Breast epithelium (tissue), 4 donors: ENCODE data around the gene TMEM63C. TPM values are rescaled to one million over a fixed set of nuclear protein-coding genes. Genes with fewer than 3 reads are reported as not detected.

ENCODE experiments used
- DNase-seq, 2 donors: peaks; one replicate each; pipeline ENCODE4 v3.0.0-alpha.2; 2019; ENCODE audit warnings: low spot score in 2 of 2
- H3K27ac ChIP-seq, 2 donors: fragments of 200-600 bp; sonication (generic) in 1 of 2; one replicate each; pipeline ENCODE4 v1.5.1; 2016 to 2019; ENCODE audit warnings: mild to moderate bottlenecking in 1 of 2
- H3K27me3 ChIP-seq, 2 donors: fragments of 200-600 bp; sonication (generic) in 1 of 2; one replicate each; pipeline versions ENCODE4 v1.5.1 to v1.6.0; 2017 to 2019; ENCODE audit warnings: control low read depth in 1 of 2, mild to moderate bottlenecking in 1 of 2
- H3K36me3 ChIP-seq: fragments of 200-600 bp; one replicate; pipeline ENCODE4 v1.5.1; 2019
- H3K4me1 ChIP-seq, 2 donors: fragments of 200-600 bp; sonication (generic); one replicate each; pipeline ENCODE4 v1.5.1; 2016 to 2019; ENCODE audit warnings: control low read depth in 1 of 2
- H3K4me3 ChIP-seq, 3 donors: fragments of 200-600 bp; sonication (generic); 1 replicate in 2 of 3; 2 replicates in 1 of 3; pipeline ENCODE4 v1.5.1; 2016 to 2019; ENCODE audit warnings: mild to moderate bottlenecking in 3 of 3, moderate library complexity in 2 of 3
- H3K9me3 ChIP-seq, 2 donors: fragments of 200-600 bp; sonication (generic) in 1 of 2; one replicate each; pipeline ENCODE4 v1.5.1; 2016 to 2019; ENCODE audit warnings: control low read depth in 1 of 2
- POLR2A ChIP-seq: fragments of 450-650 bp; IDR thresholded peaks from one replicate; pipeline ENCODE4 v1.6.1; 2016; ENCODE audit warnings: antibody characterized with exemption, mild to moderate bottlenecking, moderate library complexity
- POLR2AphosphoS5 ChIP-seq, 3 donors: sonication (generic); formaldehyde crosslinking; IDR thresholded peaks; one replicate each; pipeline ENCODE4 v1.6.1; 2017; ENCODE audit warnings: antibody characterized with exemption in 3 of 3
- intact Hi-C: fragments of 100-400 bp; cut with DNase I; formaldehyde crosslinking; loops from one replicate; pipeline ENCODE4 v1.15.1; 2023; ENCODE audit warnings: low total_unique reads
- total RNA-seq, 3 donors: library from RNA; depleted of rRNA; stranded (reverse); fragments of >200 nt; gene quantifications; one replicate each; pipeline ENCODE4 v1.1.0, GENCODE V29; 2016
- TF ChIP-seq, protein P1 (sequence below), 3 donors: fragments of 450-650 bp; IDR thresholded peaks; one replicate each; pipeline ENCODE4 v1.5.1; 2016 to 2017; ENCODE audit warnings: antibody characterized with exemption in 3 of 3, mild to moderate bottlenecking in 3 of 3, moderate library complexity in 3 of 3

The TMEM63C gene
- total RNA-seq, 3 donors from 2014 or later: 0.16 to 8.0 (median 3.9) TPM

DNA sequence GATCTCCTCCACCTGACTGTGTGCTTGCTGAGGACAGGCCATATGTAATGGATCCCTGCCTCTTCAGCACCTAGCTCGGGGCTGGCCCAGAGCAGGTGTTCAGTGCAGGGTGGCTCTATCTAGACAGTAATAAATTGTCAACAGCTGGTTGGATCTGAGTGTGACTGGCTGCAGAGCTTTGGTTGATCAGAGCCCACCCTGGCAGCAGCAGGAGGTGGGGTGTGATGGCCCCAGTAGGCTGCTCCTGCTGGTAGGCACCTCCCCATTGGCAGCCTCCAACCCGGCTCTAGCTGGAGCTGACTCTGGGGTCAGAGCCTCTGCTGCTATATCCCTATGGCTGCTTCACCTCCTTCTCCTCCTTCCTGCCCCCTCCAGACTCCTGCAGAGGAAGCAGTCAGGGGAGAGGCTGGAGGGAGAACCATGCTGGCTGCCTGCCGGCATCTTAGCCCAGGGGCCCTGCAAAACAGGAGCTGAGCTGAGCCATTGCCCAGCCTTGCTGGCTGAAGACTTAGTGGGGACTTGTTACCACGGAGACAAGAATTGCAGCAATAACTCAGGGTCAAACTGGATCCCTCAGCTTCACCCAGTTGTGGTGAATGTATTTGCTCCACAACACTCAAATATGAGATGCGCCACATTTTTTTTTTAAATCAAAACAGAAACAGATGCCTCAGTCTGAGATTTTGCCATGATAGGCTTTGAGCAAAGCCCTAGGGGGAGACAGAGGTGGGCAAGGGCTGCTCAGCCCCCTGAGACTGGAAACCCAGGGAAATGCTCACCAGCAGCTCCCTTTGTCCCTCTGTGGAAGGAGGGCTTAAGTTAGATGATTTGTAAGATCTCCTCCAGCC, 22.2 kb downstream of the TMEM63C start:
- Histone ChIP-seq H3K4me3 (no peak overlapping the region), H3K36me3 (no peaks in the 10 kb centered on the region), H3K27me3 (no peaks in the 10 kb centered on the region), H3K4me1 (no peaks in the 10 kb centered on the region), H3K9me3 (no peaks in the 10 kb centered on the region), H3K27ac (peak overlapping the region; percentile 60 to 79)
- TF ChIP-seq POLR2AphosphoS5 (IDR thresholded peaks at IDR 0.05) (no peak), POLR2A (no peak)
- TF ChIP-seq, protein P1, sequence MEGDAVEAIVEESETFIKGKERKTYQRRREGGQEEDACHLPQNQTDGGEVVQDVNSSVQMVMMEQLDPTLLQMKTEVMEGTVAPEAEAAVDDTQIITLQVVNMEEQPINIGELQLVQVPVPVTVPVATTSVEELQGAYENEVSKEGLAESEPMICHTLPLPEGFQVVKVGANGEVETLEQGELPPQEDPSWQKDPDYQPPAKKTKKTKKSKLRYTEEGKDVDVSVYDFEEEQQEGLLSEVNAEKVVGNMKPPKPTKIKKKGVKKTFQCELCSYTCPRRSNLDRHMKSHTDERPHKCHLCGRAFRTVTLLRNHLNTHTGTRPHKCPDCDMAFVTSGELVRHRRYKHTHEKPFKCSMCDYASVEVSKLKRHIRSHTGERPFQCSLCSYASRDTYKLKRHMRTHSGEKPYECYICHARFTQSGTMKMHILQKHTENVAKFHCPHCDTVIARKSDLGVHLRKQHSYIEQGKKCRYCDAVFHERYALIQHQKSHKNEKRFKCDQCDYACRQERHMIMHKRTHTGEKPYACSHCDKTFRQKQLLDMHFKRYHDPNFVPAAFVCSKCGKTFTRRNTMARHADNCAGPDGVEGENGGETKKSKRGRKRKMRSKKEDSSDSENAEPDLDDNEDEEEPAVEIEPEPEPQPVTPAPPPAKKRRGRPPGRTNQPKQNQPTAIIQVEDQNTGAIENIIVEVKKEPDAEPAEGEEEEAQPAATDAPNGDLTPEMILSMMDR (IDR thresholded peaks at IDR 0.05): no peak
- DNase-seq: peak; percentile 20 to 71
- intact Hi-C loops: no loop called here

GRCh38 chr14:77204459-77204771, 22.8 kb downstream of the TMEM63C start:
- H3K36me3 ChIP-seq: no peaks in the 10 kb centered on the region
- no peaks in the 10 kb centered on the region for H3K27me3 ChIP-seq
- H3K4me1 ChIP-seq: no peaks in the 10 kb centered on the region
- H3K4me3 ChIP-seq: no peak overlapping the region
- intact Hi-C loops: no loop called here
- DNase-seq: peak in 1 of 2 donors; percentile 53
- peak overlapping the region; percentile 60 to 79 for H3K27ac ChIP-seq
- TF ChIP-seq POLR2AphosphoS5 (IDR thresholded peaks at IDR 0.05): no peak
- TF ChIP-seq, protein P1 (IDR thresholded peaks at IDR 0.05): no peak
- TF ChIP-seq POLR2A: no peak
- no peaks in the 10 kb centered on the region for H3K9me3 ChIP-seq

- intact Hi-C loops: no loop called here
- no peaks in the 10 kb centered on the region for H3K27me3 ChIP-seq
- no peak for DNase-seq
- no peaks in the 10 kb centered on the region for H3K9me3 ChIP-seq
- TF ChIP-seq POLR2AphosphoS5 (IDR thresholded peaks at IDR 0.05) (no peak), POLR2A (no peak)
- TF ChIP-seq, protein P1 (IDR thresholded peaks at IDR 0.05): no peak
- H3K4me1 ChIP-seq: no peaks in the 10 kb centered on the region
- no peak overlapping the region for H3K4me3 ChIP-seq
- H3K27ac ChIP-seq: peak overlapping the region; percentile 60 to 79
- H3K36me3 ChIP-seq: no peaks in the 10 kb centered on the region
These were observed 23.3 kb downstream of the TMEM63C start for GRCh38 chr14:77204907-77205306.

GRCh38 chr14:77205566-77205965, 24.0 kb downstream of the TMEM63C start:
- no peaks in the 10 kb centered on the region for H3K36me3 ChIP-seq
- no peak overlapping the region for H3K4me3 ChIP-seq
- no peak for DNase-seq
- H3K4me1 ChIP-seq: no peaks in the 10 kb centered on the region
- no peak overlapping the region for H3K27ac ChIP-seq
- H3K27me3 ChIP-seq: no peaks in the 10 kb centered on the region
- no peaks in the 10 kb centered on the region for H3K9me3 ChIP-seq
- TF ChIP-seq POLR2A (no peak), POLR2AphosphoS5 (IDR thresholded peaks at IDR 0.05) (no peak)
- TF ChIP-seq, protein P1 (IDR thresholded peaks at IDR 0.05): no peak
- intact Hi-C loops: no loop called here

DNA sequence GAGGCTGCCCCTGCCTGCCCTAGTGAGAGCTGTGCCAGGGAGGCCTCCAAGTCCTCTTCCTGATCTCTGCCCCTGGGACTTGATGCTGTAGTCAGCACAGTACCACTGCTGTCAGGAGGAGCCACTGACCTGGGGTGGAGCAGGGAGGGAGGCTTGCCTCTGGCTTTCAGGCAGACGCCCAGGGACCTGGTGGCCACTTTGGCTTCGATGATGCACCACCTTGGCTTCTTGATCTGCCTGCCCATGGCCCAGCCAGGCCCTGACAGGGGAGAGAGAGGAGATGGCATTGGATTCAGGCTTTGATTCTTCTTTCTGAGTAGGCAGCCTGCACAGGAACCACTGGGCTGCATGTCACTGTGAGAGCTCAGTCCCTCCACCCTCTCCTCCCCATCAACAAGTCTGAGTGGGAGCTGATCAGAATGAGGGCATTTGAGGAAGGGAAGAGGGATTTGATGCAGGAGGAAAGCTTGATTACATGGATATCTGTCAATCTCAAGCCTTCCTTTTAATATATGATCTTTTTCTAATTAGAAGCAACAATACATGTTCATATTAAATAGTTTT, 24.7 kb downstream of the TMEM63C start:
- TF ChIP-seq, protein P1 (IDR thresholded peaks at IDR 0.05): no peak
- TF ChIP-seq POLR2A: no peak
- no peak for TF ChIP-seq POLR2AphosphoS5 (IDR thresholded peaks at IDR 0.05)
- Histone ChIP-seq H3K4me3 (no peak overlapping the region), H3K36me3 (no peaks in the 10 kb centered on the region), H3K9me3 (no peaks in the 10 kb centered on the region), H3K27ac (no peak overlapping the region), H3K4me1 (no peaks in the 10 kb centered on the region), H3K27me3 (no peaks in the 10 kb centered on the region)
- DNase-seq: no peak
- intact Hi-C loops: no loop called here
